Parathyroid adenoma (tissue), 2 donors: ENCODE data around the gene DFFB.

Source experiments
- H2AFZ ChIP-seq: fragments of 300-600 bp; sonication (generic); one replicate; pipeline ENCODE4 v1.7.0; 2017; ENCODE audit warnings: antibody characterized with exemption, mild to moderate bottlenecking
- H3K27ac ChIP-seq: fragments of 300-600 bp; sonication (generic); one replicate; pipeline ENCODE4 v1.7.0; 2017
- H3K27me3 ChIP-seq: fragments of 300-600 bp; sonication (generic); one replicate; pipeline ENCODE4 v1.7.0; 2017; ENCODE audit warnings: low read length; ENCODE audit not compliant: control insufficient read depth, insufficient read depth
- H3K36me3 ChIP-seq: fragments of 300-600 bp; sonication (generic); one replicate; pipeline ENCODE4 v1.7.0; 2017; ENCODE audit warnings: low read length; ENCODE audit not compliant: control insufficient read depth, insufficient read depth
- H3K4me1 ChIP-seq: fragments of 300-600 bp; sonication (generic); one replicate; pipeline ENCODE4 v1.7.0; 2017; ENCODE audit warnings: control low read depth
- H3K4me2 ChIP-seq: fragments of 300-600 bp; sonication (generic); one replicate; pipeline ENCODE4 v1.7.0; 2017; ENCODE audit warnings: low read length
- H3K4me3 ChIP-seq: fragments of 300-600 bp; sonication (generic); one replicate; pipeline ENCODE4 v1.7.0; 2017; ENCODE audit warnings: low read depth, low read length
- H3K79me2 ChIP-seq: fragments of 300-600 bp; sonication (generic); one replicate; pipeline ENCODE4 v1.7.0; 2017; ENCODE audit warnings: control low read depth
- H3K9ac ChIP-seq: fragments of 300-600 bp; sonication (generic); one replicate; pipeline ENCODE4 v1.7.0; 2017; ENCODE audit warnings: mild to moderate bottlenecking
- H3K9me3 ChIP-seq: fragments of 300-600 bp; sonication (generic); one replicate; pipeline ENCODE4 v1.7.0; 2017; ENCODE audit warnings: low read length; ENCODE audit not compliant: control insufficient read depth
- TF ChIP-seq, protein P1 (sequence below): fragments of 300-600 bp; sonication (generic); IDR thresholded peaks from one replicate; pipeline ENCODE4 v1.7.0; 2017; ENCODE audit warnings: antibody characterized with exemption, mild to moderate bottlenecking
- donor health status: primary hyperparathyroidism.

The DFFB gene

GRCh38 chr1:3926956-3927355, 69.7 kb downstream of the DFFB start:
- H3K79me2 ChIP-seq: no peaks in the 10 kb centered on the region
- H2AFZ ChIP-seq: no peak overlapping the region
- no peak overlapping the region for H3K27ac ChIP-seq
- no peak overlapping the region for H3K9ac ChIP-seq
- TF ChIP-seq, protein P1, sequence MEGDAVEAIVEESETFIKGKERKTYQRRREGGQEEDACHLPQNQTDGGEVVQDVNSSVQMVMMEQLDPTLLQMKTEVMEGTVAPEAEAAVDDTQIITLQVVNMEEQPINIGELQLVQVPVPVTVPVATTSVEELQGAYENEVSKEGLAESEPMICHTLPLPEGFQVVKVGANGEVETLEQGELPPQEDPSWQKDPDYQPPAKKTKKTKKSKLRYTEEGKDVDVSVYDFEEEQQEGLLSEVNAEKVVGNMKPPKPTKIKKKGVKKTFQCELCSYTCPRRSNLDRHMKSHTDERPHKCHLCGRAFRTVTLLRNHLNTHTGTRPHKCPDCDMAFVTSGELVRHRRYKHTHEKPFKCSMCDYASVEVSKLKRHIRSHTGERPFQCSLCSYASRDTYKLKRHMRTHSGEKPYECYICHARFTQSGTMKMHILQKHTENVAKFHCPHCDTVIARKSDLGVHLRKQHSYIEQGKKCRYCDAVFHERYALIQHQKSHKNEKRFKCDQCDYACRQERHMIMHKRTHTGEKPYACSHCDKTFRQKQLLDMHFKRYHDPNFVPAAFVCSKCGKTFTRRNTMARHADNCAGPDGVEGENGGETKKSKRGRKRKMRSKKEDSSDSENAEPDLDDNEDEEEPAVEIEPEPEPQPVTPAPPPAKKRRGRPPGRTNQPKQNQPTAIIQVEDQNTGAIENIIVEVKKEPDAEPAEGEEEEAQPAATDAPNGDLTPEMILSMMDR: no peak
- H3K36me3 ChIP-seq: no peaks in the 10 kb centered on the region
- no peaks in the 10 kb centered on the region for H3K4me1 ChIP-seq
- H3K27me3 ChIP-seq: peaks cover 3% of the 10 kb centered on the region
- H3K9me3 ChIP-seq: no peaks in the 10 kb centered on the region
- H3K4me3 ChIP-seq: no peak overlapping the region
- no peak overlapping the region for H3K4me2 ChIP-seq

- Histone ChIP-seq H3K27ac (no peak overlapping the region), H3K4me1 (no peaks in the 10 kb centered on the region), H3K79me2 (no peaks in the 10 kb centered on the region), H3K9me3 (no peaks in the 10 kb centered on the region), H3K9ac (no peak overlapping the region), H3K4me2 (no peak overlapping the region), H3K4me3 (no peak overlapping the region), H3K27me3 (peaks cover 3% of the 10 kb centered on the region), H3K36me3 (no peaks in the 10 kb centered on the region), H2AFZ (no peak overlapping the region)
- TF ChIP-seq, protein P1: no peak
Measured at GRCh38 chr1:3928586-3928985, 71.3 kb downstream of the DFFB start.

DNA sequence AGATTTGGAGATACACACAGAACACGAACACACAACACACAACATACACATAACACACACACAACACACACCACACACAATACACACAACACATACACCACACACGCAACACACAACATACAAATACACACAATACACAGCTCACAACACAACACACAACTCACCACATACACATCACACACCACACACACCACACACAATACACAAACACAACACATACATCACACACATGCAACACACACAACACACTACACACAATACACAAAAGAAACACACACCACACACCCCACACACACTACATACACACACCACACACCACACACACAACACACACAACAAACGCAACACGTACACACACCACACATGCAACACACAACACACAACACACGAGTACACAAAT, 71.8 kb downstream of the DFFB start:
- Histone ChIP-seq H3K4me3 (no peak overlapping the region), H3K27ac (no peak overlapping the region), H3K9me3 (no peaks in the 10 kb centered on the region), H3K27me3 (peaks cover 3% of the 10 kb centered on the region), H2AFZ (no peak overlapping the region), H3K36me3 (no peaks in the 10 kb centered on the region), H3K9ac (no peak overlapping the region), H3K79me2 (no peaks in the 10 kb centered on the region), H3K4me1 (no peaks in the 10 kb centered on the region), H3K4me2 (no peak overlapping the region)
- TF ChIP-seq, protein P1: no peak

- Histone ChIP-seq H3K4me1 (no peaks in the 10 kb centered on the region), H3K9ac (no peak overlapping the region), H3K4me3 (no peak overlapping the region), H3K27ac (no peak overlapping the region), H2AFZ (no peak overlapping the region), H3K9me3 (no peaks in the 10 kb centered on the region), H3K79me2 (no peaks in the 10 kb centered on the region), H3K27me3 (no peaks in the 10 kb centered on the region), H3K4me2 (no peak overlapping the region), H3K36me3 (no peaks in the 10 kb centered on the region)
- TF ChIP-seq, protein P1: no peak
Measured at GRCh38 chr1:3930301-3931006, 73.2 kb downstream of the DFFB start.
